OCI-LY1 (cell line): Measurements from ENCODE around the gene PIGT.

Experiments used
- H2AFZ ChIP-seq: fragments of 200-600 bp; sonication (generic), shearing (Covaris generic); 2 replicates; pipeline ENCODE4 v1.6.0; 2014; ENCODE audit warnings: antibody characterized with exemption, mild to moderate bottlenecking, low read length
- H3F3A ChIP-seq: fragments of 200-600 bp; sonication (generic), shearing (Covaris generic); 2 replicates; pipeline ENCODE4 v1.6.0; 2014; ENCODE audit warnings: mild to moderate bottlenecking, antibody characterized with exemption, low read length, moderate library complexity; ENCODE audit not compliant: insufficient read depth
- H3K27ac ChIP-seq: fragments of 200-600 bp; sonication (generic); 2 replicates; pipeline ENCODE4 v1.5.1; 2014; ENCODE audit warnings: low read length, mixed run types, mild to moderate bottlenecking, low read depth; ENCODE audit not compliant: poor library complexity, severe bottlenecking
- H3K27me3 ChIP-seq: fragments of 200-600 bp; sonication (generic); 2 replicates; pipeline ENCODE4 v1.6.0; 2014; ENCODE audit warnings: antibody characterized with exemption, mild to moderate bottlenecking, low read length, moderate library complexity; ENCODE audit not compliant: insufficient read depth
- H3K36me3 ChIP-seq: fragments of 200-600 bp; sonication (generic); 2 replicates; pipeline ENCODE4 v1.6.1; 2014; ENCODE audit warnings: mild to moderate bottlenecking, antibody characterized with exemption, low read length, moderate library complexity, mixed read lengths; ENCODE audit not compliant: insufficient read depth
- H3K4me1 ChIP-seq: fragments of 200-600 bp; sonication (generic); 2 replicates; pipeline ENCODE4 v1.5.1; 2014; ENCODE audit warnings: mild to moderate bottlenecking, low read length, moderate library complexity; ENCODE audit not compliant: insufficient read depth, severe bottlenecking
- H3K4me2 ChIP-seq: fragments of 200-600 bp; sonication (generic), shearing (Covaris generic); 2 replicates; pipeline ENCODE4 v1.6.1; 2014; ENCODE audit warnings: low read length
- H3K4me3 ChIP-seq: fragments of 200-600 bp; sonication (generic); 2 replicates; pipeline ENCODE4 v1.5.1; 2014; ENCODE audit warnings: low read length, low read depth, mild to moderate bottlenecking, mixed read lengths; ENCODE audit not compliant: poor library complexity, severe bottlenecking
- H3K79me2 ChIP-seq: fragments of 200-600 bp; shearing (Covaris generic); 2 replicates; pipeline ENCODE4 v1.6.1; 2016; ENCODE audit warnings: mixed run types, low read length, mixed read lengths; ENCODE audit not compliant: insufficient read depth
- H3K9ac ChIP-seq: fragments of 200-600 bp; sonication (generic), shearing (Covaris generic); 2 replicates; pipeline ENCODE4 v1.6.1; 2014; ENCODE audit warnings: mild to moderate bottlenecking, low read length, mixed read lengths
- H3K9me2 ChIP-seq: fragments of 200-600 bp; sonication (generic), shearing (Covaris generic); 2 replicates; pipeline ENCODE4 v1.6.1; 2014; ENCODE audit warnings: low read depth, mild to moderate bottlenecking, low read length, mixed read lengths
- H3K9me3 ChIP-seq: fragments of 200-600 bp; shearing (Covaris generic); 2 replicates; pipeline ENCODE4 v1.6.1; 2014; ENCODE audit warnings: low read length, mixed read lengths
- H4K20me1 ChIP-seq: fragments of 200-600 bp; sonication (generic), shearing (Covaris generic); 2 replicates; pipeline ENCODE4 v1.6.0; 2016; ENCODE audit warnings: mild to moderate bottlenecking, low read length; ENCODE audit not compliant: insufficient read depth
- EZH2 ChIP-seq: fragments of 200-600 bp; sonication (generic), shearing (Covaris generic); IDR thresholded peaks from 2 replicates; pipeline ENCODE4 v1.8.0; 2017; ENCODE audit warnings: borderline replicate concordance, mixed run types, mild to moderate bottlenecking, antibody characterized with exemption, low read length, moderate library complexity, mixed read lengths
- TF ChIP-seq, protein P1 (sequence below): fragments of 200-600 bp; sonication (generic), shearing (Covaris generic); IDR thresholded peaks from 2 replicates; pipeline ENCODE4 v1.5.1; 2017; ENCODE audit warnings: mild to moderate bottlenecking, antibody characterized with exemption, low read length, moderate library complexity, mixed read lengths

The PIGT gene

DNA sequence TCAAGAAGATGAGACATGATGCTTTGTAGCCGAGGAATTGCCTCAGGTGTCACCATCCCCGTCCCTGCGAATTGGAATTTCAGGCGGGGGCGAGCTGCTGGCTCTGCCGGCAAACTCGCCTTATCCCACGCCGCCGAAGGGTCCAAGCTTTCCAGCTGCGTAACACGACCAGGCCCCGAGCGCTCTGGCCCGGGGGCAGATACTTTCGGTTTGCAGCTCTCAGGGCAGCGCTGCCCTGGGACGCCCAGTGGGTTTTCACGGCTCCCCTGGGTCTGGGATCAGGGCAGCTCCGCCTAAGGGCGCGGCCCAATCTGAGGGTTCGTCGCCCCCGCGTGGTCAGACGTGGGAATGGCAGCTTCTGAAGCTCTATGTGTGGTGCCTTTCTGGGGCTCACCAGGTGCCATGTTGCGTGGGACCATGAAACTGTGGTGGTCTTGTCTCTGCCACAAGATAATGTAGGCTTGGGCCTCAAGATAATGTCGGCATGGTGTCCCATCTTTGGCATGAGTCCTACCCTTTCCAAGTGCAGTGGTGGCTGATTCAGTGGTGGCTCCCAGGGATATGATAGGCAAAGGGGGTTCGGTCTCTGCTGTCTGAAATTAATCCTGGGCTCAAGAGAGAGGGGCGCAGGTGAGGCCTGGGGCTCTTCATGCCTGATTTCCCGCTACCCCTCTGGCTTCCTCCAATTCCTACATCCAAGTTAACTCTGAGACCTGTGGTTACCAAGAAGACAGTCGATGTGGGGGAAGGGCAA is 21.0 kb downstream of the PIGT start:
- H3K9me3 ChIP-seq, result no peaks in the 10 kb centered on the region
- no peaks in the 10 kb centered on the region for H4K20me1 ChIP-seq
- no peaks in the 10 kb centered on the region for H3K36me3 ChIP-seq
- no peaks in the 10 kb centered on the region; the same call in 1 of the 2 replicates for H3F3A ChIP-seq
- H3K4me2 ChIP-seq, result peak overlapping the region; percentile 77
- no peaks in the 10 kb centered on the region for H3K9me2 ChIP-seq
- no peak overlapping the region for H3K27ac ChIP-seq
- TF ChIP-seq EZH2, result no peak
- TF ChIP-seq, protein P1, sequence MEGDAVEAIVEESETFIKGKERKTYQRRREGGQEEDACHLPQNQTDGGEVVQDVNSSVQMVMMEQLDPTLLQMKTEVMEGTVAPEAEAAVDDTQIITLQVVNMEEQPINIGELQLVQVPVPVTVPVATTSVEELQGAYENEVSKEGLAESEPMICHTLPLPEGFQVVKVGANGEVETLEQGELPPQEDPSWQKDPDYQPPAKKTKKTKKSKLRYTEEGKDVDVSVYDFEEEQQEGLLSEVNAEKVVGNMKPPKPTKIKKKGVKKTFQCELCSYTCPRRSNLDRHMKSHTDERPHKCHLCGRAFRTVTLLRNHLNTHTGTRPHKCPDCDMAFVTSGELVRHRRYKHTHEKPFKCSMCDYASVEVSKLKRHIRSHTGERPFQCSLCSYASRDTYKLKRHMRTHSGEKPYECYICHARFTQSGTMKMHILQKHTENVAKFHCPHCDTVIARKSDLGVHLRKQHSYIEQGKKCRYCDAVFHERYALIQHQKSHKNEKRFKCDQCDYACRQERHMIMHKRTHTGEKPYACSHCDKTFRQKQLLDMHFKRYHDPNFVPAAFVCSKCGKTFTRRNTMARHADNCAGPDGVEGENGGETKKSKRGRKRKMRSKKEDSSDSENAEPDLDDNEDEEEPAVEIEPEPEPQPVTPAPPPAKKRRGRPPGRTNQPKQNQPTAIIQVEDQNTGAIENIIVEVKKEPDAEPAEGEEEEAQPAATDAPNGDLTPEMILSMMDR, result peak; percentile 94
- H3K9ac ChIP-seq, result peak overlapping the region; percentile 56; the same call in 1 of the 2 replicates
- peaks cover 30% of the 10 kb centered on the region for H3K4me1 ChIP-seq
- no peak overlapping the region for H2AFZ ChIP-seq
- no peaks in the 10 kb centered on the region for H3K79me2 ChIP-seq
- peak overlapping the region; percentile 59 for H3K4me3 ChIP-seq
- no peaks in the 10 kb centered on the region for H3K27me3 ChIP-seq

DNA sequence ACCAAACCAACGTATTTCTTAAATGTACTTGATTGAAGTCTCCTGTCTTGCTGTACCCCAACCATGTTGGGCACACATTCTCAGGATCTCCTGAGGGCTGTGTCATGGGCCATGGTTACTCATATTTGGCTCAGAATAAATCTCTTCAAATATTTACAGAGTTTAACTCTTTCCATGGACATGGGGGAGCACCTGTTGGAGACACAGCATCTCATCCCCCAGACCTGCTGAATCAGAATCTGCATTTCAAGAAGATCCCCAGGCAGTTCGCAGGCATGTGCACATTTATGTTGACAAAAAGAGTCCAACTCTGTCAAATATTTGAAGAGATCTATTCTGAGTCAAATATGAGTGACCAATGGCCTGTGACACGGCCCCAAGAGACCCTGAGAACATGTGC is 24.5 kb downstream of the PIGT start:
- Histone ChIP-seq H3K9me2 (no peaks in the 10 kb centered on the region), H3K79me2 (no peaks in the 10 kb centered on the region), H3K27me3 (no peaks in the 10 kb centered on the region), H3K4me1 (peaks cover 14% of the 10 kb centered on the region), H3K9me3 (no peaks in the 10 kb centered on the region), H3F3A (no peaks in the 10 kb centered on the region; the same call in 1 of the 2 replicates), H2AFZ (no peak overlapping the region), H3K9ac (no peak overlapping the region), H3K36me3 (no peaks in the 10 kb centered on the region), H3K4me3 (no peak overlapping the region), H3K27ac (no peak overlapping the region), H3K4me2 (no peak overlapping the region), H4K20me1 (no peaks in the 10 kb centered on the region)
- TF ChIP-seq, protein P1, result no peak
- TF ChIP-seq EZH2, result no peak

DNA sequence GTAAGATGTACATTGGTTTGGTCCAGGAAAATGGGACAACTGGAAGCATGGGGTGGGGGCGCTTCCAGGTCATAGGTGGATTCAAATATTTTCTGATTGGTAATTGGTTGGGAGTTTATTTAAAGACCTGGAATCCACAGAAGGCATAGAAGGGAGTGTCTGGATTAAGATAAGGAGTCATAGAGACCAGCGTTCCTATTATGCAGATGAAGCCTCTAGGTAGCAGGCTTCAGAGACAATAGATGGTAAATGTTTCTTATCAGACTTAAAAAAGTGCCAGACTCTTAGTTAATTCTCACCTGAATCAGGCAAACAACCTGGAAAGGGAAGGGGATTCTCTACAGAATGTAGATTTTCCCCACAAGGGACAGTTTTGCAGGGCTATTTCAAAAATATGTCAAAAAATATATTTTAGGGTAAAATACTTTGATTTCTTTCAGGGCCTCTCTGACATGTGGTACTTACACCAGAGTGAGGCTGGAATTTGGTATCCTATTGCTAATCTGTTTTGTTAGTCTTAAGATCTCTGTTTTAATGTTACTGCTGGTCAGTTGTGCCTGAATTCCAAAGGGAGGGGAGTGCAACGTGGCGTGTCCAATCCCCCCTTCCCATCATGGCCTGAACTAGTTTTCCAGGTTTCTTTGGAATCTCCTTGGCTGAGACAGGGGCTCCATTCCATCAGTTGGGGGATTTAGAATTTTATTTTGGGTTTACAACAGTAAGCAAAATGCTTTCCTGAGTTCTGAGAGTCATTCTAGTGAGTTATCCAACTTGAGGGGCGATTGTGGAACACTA is 25.1 kb downstream of the PIGT start:
- H3K27ac ChIP-seq, result no peak overlapping the region
- no peaks in the 10 kb centered on the region for H3K9me3 ChIP-seq
- H3K79me2 ChIP-seq, result no peaks in the 10 kb centered on the region
- H3K9ac ChIP-seq, result no peak overlapping the region
- no peaks in the 10 kb centered on the region for H3K36me3 ChIP-seq
- H3K4me1 ChIP-seq, result peaks cover 7% of the 10 kb centered on the region
- H2AFZ ChIP-seq, result no peak overlapping the region
- no peaks in the 10 kb centered on the region for H3K9me2 ChIP-seq
- no peak overlapping the region for H3K4me2 ChIP-seq
- H3K27me3 ChIP-seq, result no peaks in the 10 kb centered on the region
- no peaks in the 10 kb centered on the region for H3F3A ChIP-seq
- H3K4me3 ChIP-seq, result no peak overlapping the region
- no peak for TF ChIP-seq EZH2
- TF ChIP-seq, protein P1, result no peak
- H4K20me1 ChIP-seq, result no peaks in the 10 kb centered on the region
